Thoracic aorta (tissue), 2 donors: Measurements from ENCODE around the gene PDE4D. TPM values are rescaled to one million over a fixed set of nuclear protein-coding genes. Genes with fewer than 3 reads are reported as not detected.

Source experiments
- ATAC-seq: fragments of 150-250 bp; one replicate; pipeline ENCODE4 v1.8.0; 2017; ENCODE audit warnings: low read depth; ENCODE audit not compliant: insufficient number of reproducible peaks, low FRiP score
- DNase-seq: peaks from one replicate; pipeline ENCODE4 v3.0.0-alpha.2; 2020; ENCODE audit warnings: low spot score
- H3K27ac ChIP-seq, 2 donors: fragments of 200-600 bp; sonication (generic); 1 replicate in 1 of 2; 2 replicates in 1 of 2; pipeline ENCODE4 v1.5.1; 2016; ENCODE audit warnings: mild to moderate bottlenecking in 2 of 2, moderate library complexity in 2 of 2
- H3K27me3 ChIP-seq: fragments of 200-600 bp; sonication (generic); replicated peaks from 2 replicates; pipeline ENCODE4 v1.6.0; 2016; ENCODE audit warnings: mild to moderate bottlenecking; ENCODE audit not compliant: insufficient read depth
- H3K36me3 ChIP-seq: fragments of 200-600 bp; sonication (generic); one replicate; pipeline ENCODE4 v1.5.1; 2016
- H3K4me1 ChIP-seq, 2 donors: fragments of 200-600 bp; sonication (generic); 1 replicate in 1 of 2; 2 replicates in 1 of 2; pipeline versions ENCODE4 v1.5.1 to v1.6.0; 2016; ENCODE audit warnings: low read depth in 2 of 2, mild to moderate bottlenecking in 1 of 2; ENCODE audit not compliant: control insufficient read depth in 1 of 2
- H3K4me3 ChIP-seq: fragments of 200-600 bp; sonication (generic); 2 replicates; pipeline ENCODE4 v1.5.1; 2016; ENCODE audit warnings: mild to moderate bottlenecking
- H3K9me3 ChIP-seq: fragments of 200-600 bp; sonication (generic); 2 replicates; pipeline ENCODE4 v1.5.1; 2016
- total RNA-seq, 2 donors: library from RNA; depleted of rRNA; stranded (reverse); fragments of >200 nt; gene quantifications; one replicate each; pipeline versions ENCODE4 v1.1.0 to v1.2.3, GENCODE V29; 2016
- TF ChIP-seq, protein P1 (sequence below): fragments of 200-600 bp; sonication (generic); IDR thresholded peaks from one replicate; pipeline ENCODE4 v1.5.1; 2019; ENCODE audit warnings: antibody characterized with exemption

The PDE4D gene
- total RNA-seq, 2 donors from 2014 or later: 34.0 to 85.8 TPM

DNA sequence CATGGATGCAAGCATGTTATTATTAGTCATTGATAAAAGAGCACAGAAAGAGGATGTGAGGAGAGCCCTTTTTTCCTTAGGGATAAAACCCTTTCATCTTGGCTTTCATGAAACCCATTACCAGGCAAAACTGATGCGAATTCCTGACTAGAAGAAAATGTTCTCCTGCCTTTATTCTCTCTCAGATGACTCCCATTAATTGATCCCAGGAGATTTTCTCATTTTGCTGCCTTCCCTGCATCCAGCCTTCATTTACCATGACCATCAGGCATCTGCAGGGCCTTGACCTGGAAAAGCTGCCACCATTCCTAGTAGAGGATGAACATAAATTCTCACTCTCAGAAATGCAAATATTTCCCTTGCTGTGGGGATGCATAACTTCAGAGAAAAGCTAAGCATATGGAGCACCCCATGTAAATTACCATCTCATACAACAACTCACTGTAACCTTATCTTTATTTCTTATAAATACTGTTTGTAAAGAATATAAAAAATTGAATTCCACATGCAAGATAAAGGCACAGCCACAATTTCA lies 176.5 kb downstream of the PDE4D start:
- no peaks in the 10 kb centered on the region for H3K36me3 ChIP-seq
- DNase-seq: no peak
- H3K27me3 ChIP-seq: no peaks in the 10 kb centered on the region
- H3K9me3 ChIP-seq: no peaks in the 10 kb centered on the region
- TF ChIP-seq, protein P1, sequence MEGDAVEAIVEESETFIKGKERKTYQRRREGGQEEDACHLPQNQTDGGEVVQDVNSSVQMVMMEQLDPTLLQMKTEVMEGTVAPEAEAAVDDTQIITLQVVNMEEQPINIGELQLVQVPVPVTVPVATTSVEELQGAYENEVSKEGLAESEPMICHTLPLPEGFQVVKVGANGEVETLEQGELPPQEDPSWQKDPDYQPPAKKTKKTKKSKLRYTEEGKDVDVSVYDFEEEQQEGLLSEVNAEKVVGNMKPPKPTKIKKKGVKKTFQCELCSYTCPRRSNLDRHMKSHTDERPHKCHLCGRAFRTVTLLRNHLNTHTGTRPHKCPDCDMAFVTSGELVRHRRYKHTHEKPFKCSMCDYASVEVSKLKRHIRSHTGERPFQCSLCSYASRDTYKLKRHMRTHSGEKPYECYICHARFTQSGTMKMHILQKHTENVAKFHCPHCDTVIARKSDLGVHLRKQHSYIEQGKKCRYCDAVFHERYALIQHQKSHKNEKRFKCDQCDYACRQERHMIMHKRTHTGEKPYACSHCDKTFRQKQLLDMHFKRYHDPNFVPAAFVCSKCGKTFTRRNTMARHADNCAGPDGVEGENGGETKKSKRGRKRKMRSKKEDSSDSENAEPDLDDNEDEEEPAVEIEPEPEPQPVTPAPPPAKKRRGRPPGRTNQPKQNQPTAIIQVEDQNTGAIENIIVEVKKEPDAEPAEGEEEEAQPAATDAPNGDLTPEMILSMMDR: no peak
- H3K27ac ChIP-seq: no peak overlapping the region
- ATAC-seq: no peak
- no peak overlapping the region for H3K4me3 ChIP-seq
- no peaks in the 10 kb centered on the region for H3K4me1 ChIP-seq

DNA sequence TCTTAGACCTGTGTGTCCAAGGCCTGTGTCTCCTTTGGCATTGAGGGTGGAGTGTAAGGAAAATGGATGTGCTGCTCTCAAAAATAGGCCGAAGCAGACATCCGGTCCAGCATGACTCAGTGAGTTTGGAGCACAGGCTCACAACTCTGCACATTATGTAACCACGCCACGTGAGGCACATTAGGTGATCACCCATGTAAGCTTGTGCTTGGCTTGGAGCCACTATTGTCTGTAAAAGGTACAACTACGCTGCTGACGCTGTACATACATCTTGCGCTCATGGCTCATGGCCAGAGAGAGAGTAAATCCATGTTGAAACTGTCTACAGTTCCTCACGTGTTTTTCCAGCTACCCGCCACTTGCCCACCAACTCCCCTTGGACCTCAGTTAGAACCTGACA lies 177.5 kb downstream of the PDE4D start:
- H3K36me3 ChIP-seq: no peaks in the 10 kb centered on the region
- H3K4me1 ChIP-seq: no peaks in the 10 kb centered on the region
- no peak for DNase-seq
- no peaks in the 10 kb centered on the region for H3K9me3 ChIP-seq
- TF ChIP-seq, protein P1: no peak
- H3K27ac ChIP-seq: no peak overlapping the region
- ATAC-seq: no peak
- no peak overlapping the region for H3K4me3 ChIP-seq
- no peaks in the 10 kb centered on the region for H3K27me3 ChIP-seq

DNA sequence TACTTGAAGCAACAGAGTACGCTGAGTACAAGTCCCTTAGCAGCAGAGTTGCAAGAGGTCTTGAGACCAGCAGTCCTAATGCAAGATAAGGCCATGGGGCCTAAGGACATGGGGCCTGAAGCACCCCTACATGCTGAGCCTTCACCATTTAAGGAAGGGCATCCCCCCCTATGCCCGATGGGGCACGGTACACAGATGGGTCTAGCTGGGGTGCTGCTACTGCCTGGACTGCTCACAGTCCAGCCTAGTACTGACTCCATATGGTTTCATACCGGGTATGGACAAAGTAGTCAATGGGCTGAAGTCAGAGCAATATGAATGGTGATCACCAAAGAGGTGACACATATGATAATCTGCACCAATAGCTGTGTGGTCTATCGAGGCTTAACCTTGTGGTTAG lies 178.3 kb downstream of the PDE4D start:
- no peaks in the 10 kb centered on the region for H3K27me3 ChIP-seq
- ATAC-seq: no peak

DNA sequence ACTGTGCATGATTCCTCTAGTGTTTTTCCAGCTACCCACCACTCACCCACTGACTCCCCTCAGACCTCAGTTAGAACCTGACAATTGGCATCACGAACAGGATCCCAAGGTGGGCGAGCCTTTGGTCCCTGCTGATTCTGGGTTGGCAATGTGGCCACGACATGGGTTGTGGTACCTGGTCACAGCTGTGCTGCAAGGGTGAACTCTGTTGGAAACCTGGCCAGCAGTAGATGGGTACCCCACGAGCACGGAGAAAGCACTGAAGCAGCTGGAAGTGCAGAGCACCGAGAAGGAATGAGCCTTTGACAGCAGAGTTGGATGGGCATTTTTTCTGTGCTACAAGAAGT lies 180.1 kb downstream of the PDE4D start:
- DNase-seq (no peak), ATAC-seq (no peak)
- Histone ChIP-seq H3K27me3 (no peaks in the 10 kb centered on the region), H3K27ac (no peak overlapping the region), H3K36me3 (no peaks in the 10 kb centered on the region), H3K9me3 (no peaks in the 10 kb centered on the region), H3K4me1 (peaks cover 0 to 7% of the 10 kb centered on the region in 2 donors), H3K4me3 (no peak overlapping the region)
- TF ChIP-seq, protein P1: no peak

More for the DNA sequence above, 178.3 kb downstream of the PDE4D start:
- Histone ChIP-seq H3K4me1 (no peaks in the 10 kb centered on the region), H3K9me3 (no peaks in the 10 kb centered on the region), H3K27ac (no peak overlapping the region), H3K4me3 (no peak overlapping the region), H3K36me3 (no peaks in the 10 kb centered on the region)
- DNase-seq: no peak
- TF ChIP-seq, protein P1: no peak

DNA sequence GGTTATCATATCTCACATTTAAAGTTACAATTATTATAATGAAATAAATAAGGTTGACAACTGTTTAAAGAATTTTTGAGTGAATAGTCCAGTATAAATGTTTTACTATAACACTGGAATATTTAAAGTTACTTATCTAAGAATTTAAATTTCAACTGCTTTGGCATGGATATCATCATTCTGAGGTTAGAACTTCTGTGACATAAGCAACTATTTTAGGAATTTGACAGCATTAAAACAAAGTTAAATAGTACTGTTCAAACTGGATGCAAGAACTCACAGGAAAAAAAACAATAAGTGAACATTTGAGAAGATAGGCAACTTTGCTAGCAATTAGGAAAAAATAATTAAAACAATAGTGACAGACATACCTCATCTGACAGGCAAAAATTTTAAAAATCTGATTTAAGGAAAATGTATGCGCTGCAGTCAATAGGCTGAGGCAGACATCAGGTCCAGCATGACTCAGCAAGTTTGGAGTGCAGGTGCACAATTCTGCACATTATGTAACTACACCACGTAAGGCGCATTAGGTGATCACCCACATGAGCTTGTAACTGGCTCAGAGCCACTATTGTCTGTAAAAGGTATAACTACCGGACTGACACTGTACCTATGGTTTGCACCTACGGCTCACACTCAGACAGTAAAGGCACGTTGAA lies 180.6 kb downstream of the PDE4D start:
- TF ChIP-seq, protein P1: no peak
- Histone ChIP-seq H3K36me3 (no peaks in the 10 kb centered on the region), H3K9me3 (no peaks in the 10 kb centered on the region), H3K4me3 (no peak overlapping the region), H3K27me3 (no peaks in the 10 kb centered on the region), H3K27ac (no peak overlapping the region), H3K4me1 (peaks cover 0 to 7% of the 10 kb centered on the region in 2 donors)
- no peak for ATAC-seq
- DNase-seq: no peak
